ENCODE measurements around the gene CCDC136.

The CCDC136 gene

DNA sequence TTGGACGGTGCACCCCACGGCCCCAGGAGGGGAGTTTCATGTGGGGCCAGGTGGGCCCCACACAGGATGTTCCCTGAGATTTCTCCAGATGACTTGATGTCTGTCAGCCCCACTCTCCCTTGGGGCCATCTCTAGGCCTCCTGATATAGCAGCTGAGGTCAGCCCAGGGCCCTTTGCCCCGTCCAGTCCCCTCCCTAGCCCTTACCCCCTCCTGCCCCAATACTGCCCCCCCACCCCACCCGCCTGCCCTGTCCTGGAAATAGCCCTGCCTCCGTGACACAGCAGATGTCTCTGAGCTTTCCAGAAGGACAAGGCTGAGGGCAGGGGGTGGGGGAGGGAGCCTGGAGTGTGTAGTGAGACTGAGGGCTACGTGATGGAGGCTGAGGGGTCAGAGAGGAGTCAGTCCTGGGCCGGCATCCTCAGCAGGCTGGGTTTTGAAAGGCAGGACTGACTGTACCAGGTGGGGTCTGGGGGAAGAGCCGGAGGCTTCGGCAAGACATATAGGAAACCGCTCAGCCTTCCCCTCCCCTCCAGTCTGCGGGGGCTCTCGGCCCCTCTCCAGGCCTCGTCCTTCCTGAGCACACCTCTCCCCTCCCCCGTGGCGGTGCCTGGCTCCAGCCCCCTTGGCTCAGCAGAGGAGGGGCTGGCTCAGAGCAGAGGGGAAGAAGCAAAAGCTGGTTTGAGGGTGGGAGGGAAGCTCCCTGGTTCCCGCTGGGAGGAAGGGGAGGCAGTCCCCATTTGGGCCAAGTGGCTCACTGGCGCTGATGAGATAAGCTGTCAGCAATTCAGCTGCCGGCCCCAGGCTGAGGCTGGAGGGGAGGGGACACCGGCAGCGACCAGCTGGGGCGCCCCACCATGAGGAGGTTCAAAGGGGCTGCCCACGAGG, 40.5 kb downstream of the CCDC136 start:
- peak; percentile 70 for DNase-seq (ENCODE audit: low read depth)

DNA sequence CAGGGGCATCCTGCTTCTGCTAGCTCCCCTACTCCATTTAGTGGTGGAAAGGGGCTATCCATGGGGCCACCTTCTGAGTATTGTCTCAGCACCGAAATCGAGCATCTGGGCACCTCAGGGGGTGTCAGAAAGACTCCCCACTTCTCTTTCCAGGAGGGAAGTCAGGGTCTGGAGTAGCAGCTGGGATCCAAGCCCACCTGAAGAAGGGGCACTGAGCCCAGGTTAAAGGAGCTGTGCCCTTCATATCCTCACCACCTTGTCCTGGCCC, 41.0 kb downstream of the CCDC136 start:
- no peak for DNase-seq (ENCODE audit: low read depth)

DNA sequence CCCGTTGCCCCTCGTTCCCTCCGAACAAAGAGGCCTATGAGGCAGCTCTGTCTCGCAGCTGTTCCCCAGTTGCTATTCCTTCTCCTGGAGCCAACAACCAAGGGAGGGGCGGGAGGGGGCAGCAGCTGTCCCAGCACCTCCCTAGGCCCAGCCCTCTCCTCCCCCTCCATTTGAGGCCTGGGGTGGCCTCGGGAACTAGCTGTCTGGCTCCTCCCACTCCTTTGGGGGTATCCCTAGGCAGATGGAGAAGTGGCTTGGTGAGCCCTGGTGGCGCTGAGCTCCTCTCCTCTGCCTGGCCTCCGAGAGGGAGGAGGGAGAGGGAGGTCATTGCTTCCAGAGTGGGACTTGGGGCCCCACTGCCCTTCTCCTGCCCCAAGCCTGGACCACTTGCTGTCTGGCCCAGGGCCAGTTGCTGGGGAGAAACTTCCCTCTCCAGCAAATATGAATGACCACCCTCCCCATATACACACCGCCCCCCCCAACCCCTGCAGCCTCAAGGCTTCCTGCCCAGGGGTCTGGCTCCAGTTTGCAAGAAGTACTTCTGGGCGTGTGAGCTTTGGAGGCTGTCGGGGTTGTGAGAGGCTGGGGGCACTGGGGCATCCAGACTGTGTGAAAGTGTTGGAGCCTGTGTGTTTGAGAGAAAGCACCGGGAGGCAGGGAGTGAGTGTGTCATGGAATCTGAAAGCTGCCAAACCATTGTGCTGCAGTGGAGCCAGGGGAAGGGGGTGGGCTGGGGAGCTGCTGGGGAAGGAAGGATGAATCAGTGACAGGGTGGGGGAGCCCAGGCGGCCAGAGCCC, 41.6 kb downstream of the CCDC136 start:
- peak; percentile 90 for DNase-seq (ENCODE audit: low read depth)

DNA sequence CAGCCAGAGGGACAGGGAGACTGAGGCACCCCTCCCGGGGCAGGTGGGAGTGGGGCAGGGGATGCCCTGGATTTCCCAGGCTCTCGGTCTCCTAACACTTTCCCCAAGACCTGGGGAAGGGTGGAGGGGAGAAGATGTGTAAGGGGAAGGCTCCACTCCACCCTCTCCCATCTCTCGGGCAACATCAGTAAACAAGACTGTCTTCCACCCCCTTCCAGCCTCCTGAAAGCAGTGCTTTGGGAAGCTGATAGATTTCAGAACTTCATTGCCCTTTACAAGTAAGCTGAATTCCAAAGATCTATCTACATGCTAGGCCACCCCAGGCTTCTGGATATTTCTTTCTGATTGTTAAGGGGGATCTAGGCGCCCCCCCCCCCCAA, 42.2 kb downstream of the CCDC136 start:
- DNase-seq (ENCODE audit: low read depth), result no peak

DNA sequence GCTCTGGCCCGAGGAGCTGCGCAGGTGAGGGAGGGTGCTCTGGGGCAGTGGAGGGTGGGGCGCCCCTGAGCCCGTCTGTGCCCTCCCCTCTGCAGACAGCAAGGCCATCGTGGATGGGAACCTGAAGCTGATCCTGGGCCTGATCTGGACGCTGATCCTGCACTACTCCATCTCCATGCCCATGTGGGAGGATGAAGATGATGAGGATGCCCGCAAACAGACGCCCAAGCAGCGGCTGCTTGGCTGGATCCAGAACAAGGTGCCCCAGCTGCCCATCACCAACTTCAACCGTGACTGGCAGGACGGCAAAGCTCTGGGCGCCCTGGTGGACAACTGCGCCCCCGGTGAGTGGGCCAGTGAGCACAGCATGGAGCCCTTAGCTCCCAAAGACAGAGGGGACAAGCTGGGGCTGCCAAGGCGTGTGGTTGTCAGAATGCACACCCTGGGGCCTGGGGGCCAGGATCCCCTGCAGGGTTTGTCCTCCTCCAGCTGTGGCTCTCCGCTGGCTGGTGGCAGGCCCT, 43.5 kb downstream of the CCDC136 start:
- DNase-seq (ENCODE audit: low read depth), result no peak

DNA sequence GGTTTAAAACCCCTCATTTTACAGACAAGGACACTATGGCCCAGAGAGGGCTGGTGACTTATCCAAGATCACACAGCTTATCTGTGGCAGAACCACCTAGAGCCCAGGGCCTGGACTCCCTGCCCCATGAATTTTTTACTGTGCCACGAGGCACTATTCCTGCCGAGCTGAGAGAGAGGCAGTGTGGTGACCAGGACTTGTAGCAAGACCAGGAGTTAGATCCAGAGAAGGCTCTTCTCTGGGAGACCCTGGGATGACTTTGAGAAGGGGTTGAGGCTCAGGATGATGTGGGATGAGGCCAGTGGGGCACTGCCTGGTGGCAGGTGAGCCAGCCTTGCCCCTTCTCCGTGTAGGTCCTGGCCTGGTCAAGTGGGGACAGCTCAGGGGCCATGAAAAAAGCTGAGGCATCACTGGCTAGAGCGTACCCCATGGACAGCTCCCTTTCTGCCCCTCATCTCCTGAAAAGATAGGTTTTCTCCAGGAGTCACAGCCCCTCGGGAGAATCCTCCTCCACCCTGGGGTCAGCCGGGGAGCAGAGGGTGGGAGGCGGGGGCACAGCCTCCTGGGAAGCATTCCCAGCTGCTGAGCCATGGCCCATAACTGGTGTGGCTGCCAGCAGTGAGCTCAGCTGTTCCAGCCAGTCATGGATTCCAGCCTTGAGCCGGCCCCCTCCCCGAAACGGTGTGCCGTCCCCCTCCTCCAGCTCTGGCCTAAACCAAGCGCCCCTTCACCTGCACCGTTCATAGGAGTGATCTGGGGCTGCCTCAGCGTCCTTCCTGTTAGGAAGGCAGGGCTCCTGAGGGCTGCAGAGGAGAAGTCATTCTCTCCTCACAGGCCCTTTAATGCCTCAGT, 44.2 kb downstream of the CCDC136 start:
- peak; percentile 65 for DNase-seq (ENCODE audit: low read depth)

DNA sequence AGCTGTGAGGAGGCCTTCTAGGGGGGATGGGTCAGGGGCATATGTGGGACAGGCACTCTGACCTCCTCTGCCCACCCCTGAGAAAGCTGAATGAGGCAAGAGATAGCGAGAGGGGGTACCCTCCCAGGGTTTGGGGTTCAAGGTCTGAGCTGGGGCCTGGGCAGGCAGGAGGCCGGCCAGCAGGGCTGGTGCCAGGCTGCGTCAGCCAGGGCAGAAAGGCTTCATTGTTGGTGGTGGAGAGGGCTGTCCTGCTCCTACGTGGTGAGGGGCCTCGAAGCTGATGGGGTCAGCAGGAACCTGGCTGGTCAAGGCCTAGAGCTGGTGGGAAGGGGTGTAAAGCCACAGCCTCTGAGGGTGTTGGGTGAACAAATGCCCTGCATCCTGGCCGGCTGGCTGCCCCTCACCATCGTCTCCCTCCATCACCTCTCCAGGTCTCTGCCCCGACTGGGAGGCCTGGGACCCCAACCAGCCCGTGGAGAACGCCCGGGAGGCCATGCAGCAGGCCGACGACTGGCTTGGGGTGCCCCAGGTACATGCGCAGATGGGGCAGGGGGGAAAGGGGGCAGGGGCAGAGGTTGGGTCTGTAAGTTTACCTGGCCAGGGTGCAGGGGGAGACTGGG, 45.1 kb downstream of the CCDC136 start:
- no peak for DNase-seq (ENCODE audit: low read depth)

DNA sequence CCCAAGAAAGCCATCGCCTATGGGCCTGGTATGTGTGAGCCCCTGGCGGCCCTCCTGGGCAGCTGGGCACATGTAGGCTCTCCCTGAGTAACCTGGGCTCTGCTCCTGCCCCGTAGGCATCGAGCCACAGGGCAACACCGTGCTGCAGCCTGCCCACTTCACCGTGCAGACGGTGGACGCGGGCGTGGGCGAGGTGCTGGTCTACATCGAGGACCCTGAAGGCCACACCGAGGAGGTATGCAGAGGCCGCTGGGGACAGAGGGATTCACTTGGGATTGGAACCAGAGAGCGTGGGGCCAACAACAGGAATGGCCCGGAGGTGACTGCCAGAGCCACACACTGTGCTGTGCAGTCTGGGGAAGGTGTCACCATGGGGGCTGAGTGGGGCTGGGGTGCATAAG, 45.8 kb downstream of the CCDC136 start:
- no peak for DNase-seq (ENCODE audit: low read depth)

DNA sequence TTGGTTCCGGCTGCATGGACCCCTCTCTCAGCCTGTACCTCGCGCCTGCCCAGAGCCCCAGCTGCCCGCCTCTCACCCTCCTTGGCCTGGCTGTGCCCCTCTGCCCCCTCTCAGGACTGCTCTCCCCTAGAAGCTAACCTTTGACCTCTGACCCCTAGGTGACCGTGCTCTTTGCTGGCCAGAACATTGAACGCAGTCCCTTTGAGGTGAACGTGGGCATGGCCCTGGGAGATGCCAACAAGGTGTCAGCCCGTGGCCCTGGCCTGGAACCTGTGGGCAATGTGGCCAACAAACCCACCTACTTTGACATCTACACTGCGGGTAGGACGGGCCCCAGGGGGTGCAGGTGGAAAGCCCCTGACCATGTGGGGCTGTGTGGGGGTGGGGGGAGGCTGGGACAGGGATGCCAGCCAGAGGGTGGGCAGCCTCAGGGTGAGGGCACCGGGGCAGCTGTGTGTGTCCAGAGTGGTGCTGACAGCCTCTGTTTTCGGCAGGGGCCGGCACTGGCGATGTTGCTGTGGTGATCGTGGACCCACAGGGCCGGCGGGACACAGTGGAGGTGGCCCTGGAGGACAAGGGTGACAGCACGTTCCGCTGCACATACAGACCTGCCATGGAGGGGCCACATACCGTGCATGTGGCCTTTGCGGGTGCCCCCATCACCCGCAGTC, 46.5 kb downstream of the CCDC136 start:
- DNase-seq (ENCODE audit: low read depth), result no peak

DNA sequence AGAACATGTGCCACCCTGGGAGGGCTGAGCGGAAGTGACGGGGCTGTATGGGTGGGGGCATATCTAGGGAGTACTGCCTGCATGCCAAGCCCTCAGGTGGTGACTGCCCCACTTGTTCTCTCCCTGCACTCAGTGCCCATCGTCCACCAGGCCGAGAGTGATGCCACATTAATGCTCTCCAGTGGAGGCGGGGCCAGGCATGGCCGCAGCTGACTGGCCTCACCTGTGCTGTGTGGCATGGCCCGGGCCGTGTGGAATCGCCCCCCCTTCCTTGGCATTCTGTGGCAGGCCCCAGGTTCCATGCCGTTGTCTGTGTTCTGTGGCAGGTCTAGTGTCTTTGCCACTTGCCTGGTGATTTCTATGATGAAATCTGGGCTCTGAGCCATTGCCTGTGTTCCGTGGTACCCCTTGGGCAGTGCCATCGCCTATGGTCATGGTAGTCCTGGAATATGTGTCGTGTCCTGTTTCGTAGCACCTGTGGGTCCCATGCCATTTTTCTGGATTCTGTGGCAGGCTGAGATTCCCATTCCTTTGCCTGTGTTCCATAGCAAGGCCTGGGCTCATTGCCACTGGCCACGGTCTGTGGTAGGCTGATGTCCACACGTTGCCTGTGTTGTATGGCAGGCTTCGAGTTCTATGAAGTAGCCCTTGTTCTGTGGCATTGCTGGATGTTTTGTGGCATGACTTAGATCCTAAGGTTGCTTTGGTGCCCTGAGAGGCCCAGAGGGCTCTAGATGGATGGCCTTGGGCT, 47.4 kb downstream of the CCDC136 start:
- no peak for DNase-seq (ENCODE audit: low read depth)

DNA sequence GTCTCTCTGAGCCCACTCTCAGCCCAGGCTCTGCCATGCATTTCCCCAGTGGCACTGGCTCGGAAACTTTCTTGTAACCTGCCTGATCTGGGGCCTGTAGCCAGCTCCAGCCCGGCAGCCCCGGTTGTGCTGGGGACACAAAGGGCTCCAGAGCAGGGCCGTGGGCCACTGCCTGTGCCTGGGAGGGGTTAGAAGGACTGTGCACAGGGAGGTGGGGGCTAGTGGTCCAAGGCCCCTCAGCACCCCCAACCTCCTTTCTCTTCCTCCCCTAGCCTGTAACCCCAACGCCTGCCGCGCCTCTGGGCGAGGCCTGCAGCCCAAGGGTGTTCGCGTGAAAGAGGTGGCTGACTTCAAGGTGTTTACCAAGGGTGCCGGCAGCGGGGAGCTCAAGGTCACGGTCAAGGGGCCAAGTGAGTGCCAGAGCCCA, 48.0 kb downstream of the CCDC136 start:
- DNase-seq (ENCODE audit: low read depth), result no peak

DNA sequence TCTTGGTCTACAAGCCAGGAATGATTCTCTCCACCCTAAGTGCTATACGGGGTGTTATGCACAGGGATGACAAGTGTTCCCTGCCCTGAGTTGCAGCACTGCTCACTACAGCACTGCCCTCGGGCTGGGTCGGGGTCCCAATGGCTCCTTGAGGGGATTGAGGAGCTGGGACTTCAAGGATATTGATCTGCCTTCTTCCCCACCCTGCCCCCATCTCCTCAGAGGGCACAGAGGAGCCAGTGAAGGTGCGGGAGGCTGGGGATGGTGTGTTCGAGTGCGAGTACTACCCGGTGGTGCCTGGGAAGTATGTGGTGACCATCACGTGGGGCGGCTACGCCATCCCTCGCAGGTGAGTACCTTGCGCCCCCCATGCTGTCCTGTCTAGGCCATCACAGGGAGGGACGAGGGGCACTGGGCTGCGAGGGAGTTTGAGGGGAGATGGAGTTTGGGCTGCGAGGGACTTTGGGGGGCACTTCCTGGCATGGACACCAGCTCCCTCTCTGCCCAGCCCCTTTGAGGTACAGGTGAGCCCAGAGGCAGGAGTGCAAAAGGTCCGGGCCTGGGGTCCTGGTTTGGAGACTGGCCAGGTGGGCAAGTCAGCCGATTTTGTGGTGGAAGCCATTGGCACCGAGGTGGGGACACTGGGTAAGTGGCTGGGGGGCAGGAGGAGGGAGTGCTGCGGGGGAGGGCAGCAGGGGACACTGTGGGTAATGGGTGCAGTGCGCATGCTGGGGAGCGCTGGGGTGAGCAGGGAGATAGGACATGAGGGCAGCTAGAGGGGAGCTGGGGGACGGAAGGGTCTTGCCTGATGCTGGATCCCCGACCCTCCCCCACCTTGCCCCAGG, 48.8 kb downstream of the CCDC136 start:
- DNase-seq (ENCODE audit: low read depth), result no peak

DNA sequence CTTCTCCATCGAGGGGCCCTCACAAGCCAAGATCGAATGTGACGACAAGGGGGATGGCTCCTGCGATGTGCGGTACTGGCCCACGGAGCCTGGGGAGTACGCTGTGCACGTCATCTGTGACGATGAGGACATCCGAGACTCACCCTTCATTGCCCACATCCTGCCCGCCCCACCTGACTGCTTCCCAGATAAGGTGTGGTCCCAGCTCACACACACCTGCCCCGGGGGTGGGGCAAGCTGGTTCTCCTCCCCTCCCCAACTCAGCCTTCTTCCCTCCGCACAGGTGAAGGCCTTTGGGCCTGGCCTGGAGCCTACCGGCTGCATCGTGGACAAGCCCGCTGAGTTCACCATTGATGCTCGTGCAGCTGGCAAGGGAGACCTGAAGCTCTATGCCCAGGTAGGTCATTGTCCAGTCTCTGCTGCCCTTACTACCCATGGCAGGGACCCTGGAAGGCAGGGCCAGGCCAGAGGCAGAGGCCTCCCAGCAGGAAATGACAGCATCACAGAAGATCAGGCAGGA, 49.5 kb downstream of the CCDC136 start:
- no peak for DNase-seq (ENCODE audit: low read depth)

DNA sequence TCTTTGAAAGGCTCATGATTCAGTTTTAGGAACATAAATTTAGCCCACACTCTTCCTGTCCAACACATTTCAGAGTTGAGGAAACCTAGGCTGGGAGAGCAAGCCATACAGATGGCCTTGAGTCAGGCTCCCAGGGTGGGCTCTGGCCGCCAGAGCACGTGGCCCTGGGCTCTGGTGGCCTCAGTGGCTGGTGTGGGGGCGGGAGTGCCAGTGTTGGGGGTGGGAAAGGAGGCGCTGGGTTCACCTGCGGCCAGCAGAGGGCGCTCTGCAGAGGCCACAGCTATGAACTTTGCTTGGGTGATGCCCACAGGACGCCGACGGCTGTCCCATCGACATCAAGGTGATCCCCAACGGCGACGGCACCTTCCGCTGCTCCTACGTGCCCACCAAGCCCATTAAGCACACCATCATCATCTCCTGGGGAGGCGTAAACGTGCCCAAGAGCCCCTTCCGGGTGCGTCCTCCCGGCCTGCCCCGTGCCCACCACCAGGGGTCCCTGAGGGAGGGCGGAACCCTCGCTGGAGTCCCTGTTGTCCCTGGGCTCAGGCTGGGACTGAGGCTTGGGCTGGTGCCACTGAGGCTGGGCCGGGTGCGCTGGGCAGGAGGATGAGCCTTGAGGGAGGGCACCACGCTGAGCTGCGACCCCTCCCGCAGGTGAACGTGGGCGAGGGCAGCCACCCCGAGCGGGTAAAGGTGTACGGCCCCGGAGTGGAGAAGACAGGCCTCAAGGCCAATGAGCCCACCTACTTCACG, 50.3 kb downstream of the CCDC136 start:
- DNase-seq (ENCODE audit: low read depth), result peak; percentile 52

DNA sequence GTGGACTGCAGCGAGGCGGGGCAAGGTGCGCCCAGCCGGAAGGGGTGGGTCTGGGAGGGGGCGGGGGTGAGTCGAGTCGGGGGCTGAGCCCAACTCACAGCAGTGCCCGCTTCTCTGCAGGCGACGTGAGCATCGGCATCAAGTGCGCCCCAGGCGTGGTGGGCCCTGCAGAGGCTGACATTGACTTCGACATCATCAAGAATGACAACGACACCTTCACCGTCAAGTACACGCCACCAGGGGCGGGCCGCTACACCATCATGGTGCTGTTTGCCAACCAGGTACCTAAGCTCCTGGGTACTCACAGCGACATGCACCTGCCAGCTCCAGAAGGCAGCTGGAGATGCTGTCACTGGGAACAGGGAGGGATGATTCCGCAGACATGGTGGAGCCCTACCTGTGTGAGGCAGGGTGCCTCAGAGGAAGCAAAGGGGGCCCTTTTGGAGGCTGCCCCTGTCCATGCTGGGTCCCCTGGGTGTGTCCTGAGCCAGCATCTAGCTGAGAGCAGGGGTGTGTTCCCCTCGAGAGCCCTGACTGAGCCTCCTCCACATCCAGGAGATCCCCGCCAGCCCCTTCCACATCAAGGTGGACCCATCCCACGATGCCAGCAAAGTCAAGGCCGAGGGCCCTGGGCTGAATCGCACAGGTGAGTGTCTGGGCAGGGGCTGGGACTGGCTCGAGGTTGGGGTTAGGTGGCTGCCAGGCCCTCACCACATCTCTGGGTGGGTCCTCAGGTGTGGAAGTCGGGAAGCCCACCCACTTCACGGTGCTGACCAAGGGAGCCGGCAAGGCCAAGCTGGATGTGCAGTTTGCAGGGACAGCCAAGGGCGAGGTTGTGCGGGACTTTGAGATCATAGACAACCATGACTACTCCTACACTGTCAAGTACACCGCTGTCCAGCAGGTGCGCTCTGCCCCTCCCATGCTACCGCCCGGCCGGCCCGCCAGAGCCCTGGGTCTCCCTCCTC, 51.2 kb downstream of the CCDC136 start:
- DNase-seq (ENCODE audit: low read depth), result no peak

DNA sequence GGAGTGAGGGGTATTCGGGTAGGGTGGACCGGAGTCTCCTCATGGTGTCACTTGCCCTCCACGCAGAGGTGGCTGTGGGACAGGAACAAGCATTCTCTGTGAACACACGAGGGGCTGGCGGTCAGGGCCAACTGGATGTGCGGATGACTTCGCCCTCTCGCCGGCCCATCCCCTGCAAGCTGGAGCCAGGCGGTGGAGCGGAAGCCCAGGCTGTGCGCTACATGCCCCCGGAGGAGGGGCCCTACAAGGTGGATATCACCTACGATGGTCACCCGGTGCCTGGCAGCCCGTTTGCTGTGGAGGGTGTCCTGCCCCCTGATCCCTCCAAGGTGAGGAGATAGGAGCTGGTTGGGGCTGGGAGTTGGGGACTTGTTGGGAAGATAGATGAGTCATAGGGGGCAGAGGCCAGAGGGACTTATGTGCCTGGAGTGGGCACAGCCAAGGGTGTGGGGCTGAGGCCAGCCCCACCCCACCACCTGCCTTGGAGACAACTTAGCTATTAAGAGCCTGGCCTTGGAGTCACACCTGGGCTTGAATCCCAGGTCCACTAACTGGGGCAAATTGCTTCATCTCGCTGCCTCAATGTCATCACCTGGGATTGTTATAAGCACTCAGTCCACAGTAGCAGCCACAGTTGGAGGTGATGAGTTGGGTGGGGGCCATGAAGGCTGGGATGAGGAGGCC, 52.3 kb downstream of the CCDC136 start:
- DNase-seq (ENCODE audit: low read depth), result no peak

DNA sequence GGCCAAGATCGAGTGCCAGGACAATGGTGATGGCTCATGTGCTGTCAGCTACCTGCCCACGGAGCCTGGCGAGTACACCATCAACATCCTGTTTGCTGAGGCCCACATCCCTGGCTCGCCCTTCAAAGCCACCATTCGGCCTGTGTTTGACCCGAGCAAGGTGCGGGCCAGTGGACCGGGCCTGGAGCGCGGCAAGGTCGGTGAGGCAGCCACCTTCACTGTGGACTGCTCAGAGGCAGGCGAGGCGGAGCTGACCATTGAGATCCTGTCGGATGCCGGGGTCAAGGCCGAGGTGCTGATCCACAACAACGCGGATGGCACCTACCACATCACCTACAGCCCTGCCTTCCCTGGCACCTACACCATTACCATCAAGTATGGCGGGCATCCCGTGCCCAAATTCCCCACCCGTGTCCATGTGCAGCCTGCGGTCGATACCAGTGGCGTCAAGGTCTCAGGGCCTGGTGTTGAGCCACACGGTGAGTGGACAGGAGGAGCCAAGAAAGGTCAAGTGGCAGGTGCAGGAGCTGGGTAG, 53.1 kb downstream of the CCDC136 start:
- no peak for DNase-seq (ENCODE audit: low read depth)
